A673 (cell line): ENCODE measurements around the gene PSTK. TPM values are rescaled to one million over a fixed set of nuclear protein-coding genes. Genes with fewer than 3 reads are reported as not detected.

Experiments
- BruUV-seq: library from RNA; stranded (reverse); fragments of 400-500 nt; replicated peaks from 2 replicates; lab custom pipeline; 2021; lab: Mats Ljungman, UMichigan
- CTCF ChIA-PET: fragments of 300-600 bp; sonication (Branson Sonifier 250); formaldehyde crosslinking; loops from one replicate; lab custom pipeline; 2022; ENCODE audit warnings: antibody characterized with exemption; lab: Charles Lee
- POLR2A ChIA-PET: fragments of 300-600 bp; sonication (Branson Sonifier 250); formaldehyde crosslinking; loops from one replicate; lab custom pipeline; 2022; ENCODE audit warnings: antibody characterized with exemption; ENCODE audit not compliant: low non-redundant PET; lab: Charles Lee
- DNase-seq: peaks from one replicate; pipeline ENCODE4 v3.0.0-alpha.2; 2015; ENCODE audit warnings: low spot score
- H3K27ac ChIP-seq: fragments of 200-600 bp; sonication (generic); 2 replicates; pipeline ENCODE4 v1.5.1; 2016; ENCODE audit warnings: mixed run types, low read depth, mild to moderate bottlenecking, mixed read lengths, antibody characterized with exemption, low read length; ENCODE audit not compliant: poor library complexity, severe bottlenecking
- H3K27me3 ChIP-seq: fragments of 200-600 bp; sonication (generic); replicated peaks from 2 replicates; pipeline ENCODE4 v1.6.1; 2017; ENCODE audit warnings: mixed run types, low read depth, mild to moderate bottlenecking, mixed read lengths, antibody characterized with exemption, low read length; ENCODE audit not compliant: insufficient read depth, poor library complexity
- H3K36me3 ChIP-seq: fragments of 200-600 bp; sonication (generic); 2 replicates; pipeline ENCODE4 v1.6.1; 2016; ENCODE audit warnings: mixed run types, mild to moderate bottlenecking, mixed read lengths, antibody characterized with exemption, low read length; ENCODE audit not compliant: insufficient read depth, poor library complexity, severe bottlenecking
- H3K4me1 ChIP-seq: fragments of 200-600 bp; sonication (generic); 2 replicates; pipeline ENCODE4 v1.6.1; 2017; ENCODE audit warnings: mixed run types, mild to moderate bottlenecking, mixed read lengths, antibody characterized with exemption, low read length; ENCODE audit not compliant: insufficient read depth, poor library complexity, severe bottlenecking
- H3K4me3 ChIP-seq: fragments of 200-600 bp; sonication (generic); 2 replicates; pipeline ENCODE4 v1.5.1; 2016; ENCODE audit warnings: low read depth, mixed run types, mild to moderate bottlenecking, mixed read lengths, low read length; ENCODE audit not compliant: poor library complexity, severe bottlenecking
- H3K9me3 ChIP-seq: fragments of 200-600 bp; sonication (generic); 2 replicates; pipeline ENCODE4 v1.6.1; 2016; ENCODE audit warnings: mixed run types, low read depth, mild to moderate bottlenecking, mixed read lengths, antibody characterized with exemption, low read length; ENCODE audit not compliant: poor library complexity, severe bottlenecking
- EZH2 ChIP-seq: fragments of 200-600 bp; sonication (generic); IDR thresholded peaks from 2 replicates; pipeline ENCODE4 v1.6.1; 2017; ENCODE audit warnings: borderline replicate concordance, low read depth, mild to moderate bottlenecking, mixed read lengths, antibody characterized with exemption, low read length; ENCODE audit not compliant: poor library complexity, severe bottlenecking
- intact Hi-C: fragments of 100-400 bp; cut with micrococcal nuclease; formaldehyde crosslinking; loops from one replicate; pipeline ENCODE4 v1.10.0; 2022; ENCODE audit not compliant: unreplicated experiment
- total RNA-seq: library from RNA; stranded (reverse); gene quantifications from 2 replicates; pipeline ENCODE4 v1.2.3, GENCODE V29; 2021
- TF ChIP-seq, protein P1 (sequence below): fragments of 300-800, 200-600 bp; sonication (generic); conservative IDR thresholded peaks from 2 replicates; pipeline ENCODE4 v1.5.1; 2017; ENCODE audit warnings: low read depth, mild to moderate bottlenecking, antibody characterized with exemption, low read length, moderate library complexity, mixed read lengths

Gene PSTK
- total RNA-seq, 1 experiment from 2014 or later: 5.7 TPM

DNA sequence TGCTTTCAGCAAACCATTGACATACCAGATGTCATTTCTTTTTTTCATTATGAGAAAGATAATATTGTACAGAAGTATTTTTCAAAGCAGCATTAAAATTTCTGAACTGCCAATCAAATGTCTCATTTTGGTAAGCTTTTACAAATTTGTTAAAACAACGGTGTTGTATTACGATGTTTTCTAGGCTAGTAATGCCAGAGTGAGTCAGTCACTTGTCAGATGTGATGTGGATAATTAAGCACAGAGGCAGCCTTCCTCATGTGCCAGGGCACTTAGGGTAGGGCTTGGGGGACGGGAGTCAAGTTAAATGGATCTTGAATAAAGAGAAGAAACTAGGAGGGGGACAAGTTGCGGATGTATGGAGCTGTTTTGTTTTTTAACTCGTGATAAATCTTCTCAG is 10.1 kb downstream of the PSTK start:
- CTCF ChIA-PET: interaction anchor here (0.6 kb wide), 1 partner anchor 672 kb away, joined by 3 read pairs; no protein-coding TSS in a partner anchor
- BruUV-seq: no TSS peak
- Histone ChIP-seq H3K9me3 (no peaks in the 10 kb centered on the region), H3K4me3 (no peak overlapping the region), H3K36me3 (peaks cover 5% of the 10 kb centered on the region), H3K27ac (no peak overlapping the region), H3K4me1 (no peaks in the 10 kb centered on the region), H3K27me3 (no peaks in the 10 kb centered on the region)
- TF ChIP-seq, protein P1, sequence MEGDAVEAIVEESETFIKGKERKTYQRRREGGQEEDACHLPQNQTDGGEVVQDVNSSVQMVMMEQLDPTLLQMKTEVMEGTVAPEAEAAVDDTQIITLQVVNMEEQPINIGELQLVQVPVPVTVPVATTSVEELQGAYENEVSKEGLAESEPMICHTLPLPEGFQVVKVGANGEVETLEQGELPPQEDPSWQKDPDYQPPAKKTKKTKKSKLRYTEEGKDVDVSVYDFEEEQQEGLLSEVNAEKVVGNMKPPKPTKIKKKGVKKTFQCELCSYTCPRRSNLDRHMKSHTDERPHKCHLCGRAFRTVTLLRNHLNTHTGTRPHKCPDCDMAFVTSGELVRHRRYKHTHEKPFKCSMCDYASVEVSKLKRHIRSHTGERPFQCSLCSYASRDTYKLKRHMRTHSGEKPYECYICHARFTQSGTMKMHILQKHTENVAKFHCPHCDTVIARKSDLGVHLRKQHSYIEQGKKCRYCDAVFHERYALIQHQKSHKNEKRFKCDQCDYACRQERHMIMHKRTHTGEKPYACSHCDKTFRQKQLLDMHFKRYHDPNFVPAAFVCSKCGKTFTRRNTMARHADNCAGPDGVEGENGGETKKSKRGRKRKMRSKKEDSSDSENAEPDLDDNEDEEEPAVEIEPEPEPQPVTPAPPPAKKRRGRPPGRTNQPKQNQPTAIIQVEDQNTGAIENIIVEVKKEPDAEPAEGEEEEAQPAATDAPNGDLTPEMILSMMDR: no peak
- TF ChIP-seq EZH2: no peak
- DNase-seq: peak; percentile 6
- intact Hi-C loops: no loop called here
- POLR2A ChIA-PET: no interaction called here

DNA sequence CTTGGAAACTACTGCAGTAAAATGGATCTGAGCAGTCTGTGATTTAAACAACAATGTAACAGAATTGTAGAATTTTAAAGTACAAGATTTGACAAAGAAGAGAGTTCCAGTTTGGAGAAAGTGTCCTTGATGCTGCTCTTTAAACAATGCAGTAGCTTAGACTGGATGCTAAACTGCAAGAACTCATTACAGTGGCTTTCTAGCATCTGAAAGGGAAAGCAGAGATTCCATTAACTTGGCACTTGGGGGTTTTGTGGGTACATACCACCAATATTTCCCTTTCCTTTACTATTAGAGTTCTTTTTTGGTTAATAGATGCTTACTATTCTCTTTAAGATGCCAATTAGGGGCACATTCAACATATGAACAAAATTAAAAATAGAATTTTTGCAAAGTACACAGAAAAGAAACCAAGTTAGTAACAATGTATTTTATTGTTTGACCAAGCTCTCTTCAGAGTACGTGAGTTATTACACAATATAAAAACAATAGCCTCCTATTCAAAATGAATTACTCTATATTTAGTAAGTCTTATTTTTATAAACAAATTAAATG is 11.9 kb downstream of the PSTK start:
- no peak for DNase-seq
- Histone ChIP-seq H3K36me3 (peaks cover 5% of the 10 kb centered on the region), H3K4me3 (no peak overlapping the region), H3K27ac (no peak overlapping the region), H3K27me3 (no peaks in the 10 kb centered on the region), H3K9me3 (no peaks in the 10 kb centered on the region), H3K4me1 (no peaks in the 10 kb centered on the region)
- CTCF ChIA-PET: no interaction called here
- POLR2A ChIA-PET: no interaction called here
- TF ChIP-seq, protein P1: no peak
- no peak for TF ChIP-seq EZH2
- BruUV-seq: no TSS peak
- intact Hi-C loops: no loop called here

DNA sequence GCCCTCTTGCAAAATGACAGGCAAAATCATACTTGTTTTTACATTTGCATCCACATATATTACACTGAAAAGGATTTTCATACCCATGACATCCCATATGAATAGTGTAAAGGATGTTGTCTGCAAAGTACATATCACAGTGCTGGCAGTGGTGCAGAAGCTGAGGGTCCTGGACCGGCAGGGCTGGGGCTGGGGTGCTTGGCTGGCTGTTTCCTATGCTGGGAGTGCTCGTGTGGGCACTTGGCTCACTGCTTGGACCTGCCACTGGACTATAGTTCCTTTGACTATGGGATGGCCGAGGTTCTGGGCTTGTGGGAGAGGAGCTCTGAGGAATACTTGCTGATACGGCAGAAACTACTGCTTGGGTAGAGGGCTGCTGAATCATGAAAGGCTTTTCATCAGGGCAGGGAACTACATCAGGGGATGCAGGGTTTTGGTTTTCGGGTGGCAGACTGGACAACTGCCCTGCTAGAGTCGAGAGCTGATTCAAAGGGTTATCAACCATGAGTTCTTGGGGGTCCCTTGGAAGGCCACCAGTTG is 13.7 kb downstream of the PSTK start:
- no peak overlapping the region for H3K27ac ChIP-seq
- no peaks in the 10 kb centered on the region for H3K9me3 ChIP-seq
- intact Hi-C loops: no loop called here
- no peak for DNase-seq
- POLR2A ChIA-PET: no interaction called here
- no TSS peak for BruUV-seq
- no peaks in the 10 kb centered on the region for H3K27me3 ChIP-seq
- peaks cover 15% of the 10 kb centered on the region for H3K36me3 ChIP-seq
- CTCF ChIA-PET: no interaction called here
- TF ChIP-seq, protein P1: no peak
- TF ChIP-seq EZH2: no peak
- no peak overlapping the region for H3K4me3 ChIP-seq
- no peaks in the 10 kb centered on the region for H3K4me1 ChIP-seq
